BJ (cell line): ENCODE data around the gene PUSL1. TPM values are rescaled to one million over a fixed set of nuclear protein-coding genes. Genes with fewer than 3 reads are reported as not detected.

ENCODE experiments used
- CTCF ChIA-PET: fragments of 350-600 bp; formaldehyde crosslinking; extraction: SDS; loops from one replicate; lab custom pipeline; 2021; ENCODE audit warnings: antibody characterized with exemption, inconsistent platforms; lab: Yijun Ruan, JAX
- POLR2A ChIA-PET: fragments of 300-600 bp; sonication (Branson Sonifier 250); formaldehyde crosslinking; extraction: SDS; loops from one replicate; lab custom pipeline; 2021; ENCODE audit warnings: antibody characterized with exemption; lab: Charles Lee
- DNase-seq: peaks from one replicate; pipeline ENCODE4 v3.0.0-alpha.2; 2011; ENCODE audit warnings: low read depth
- H3K27me3 ChIP-seq: 2 replicates; pipeline ENCODE4 v1.6.0; 2011; ENCODE audit warnings: low read length; ENCODE audit not compliant: control insufficient read depth, insufficient read depth
- H3K36me3 ChIP-seq: 2 replicates; pipeline ENCODE4 v1.5.1; 2011; ENCODE audit warnings: low read length; ENCODE audit not compliant: control insufficient read depth, insufficient read depth
- H3K4me3 ChIP-seq: 2 replicates; pipeline ENCODE4 v1.5.1; 2011; ENCODE audit warnings: low read depth, mild to moderate bottlenecking, control low read depth, low read length
- polyA plus RNA-seq: library from polyadenylated mRNA; depleted of rRNA; stranded (reverse); fragments of >200 nt; gene quantifications from 2 replicates; pipeline ENCODE4 v1.2.3, GENCODE V29; 2011
- TF ChIP-seq, protein P1 (sequence below): IDR thresholded peaks from 2 replicates; pipeline ENCODE4 v1.5.1; 2011; ENCODE audit warnings: low read depth, mild to moderate bottlenecking, control low read depth, inconsistent platforms, low read length, moderate library complexity; ENCODE audit not compliant: insufficient read depth

The PUSL1 gene
- polyA plus RNA-seq, 1 experiment, result 18.2 TPM

DNA sequence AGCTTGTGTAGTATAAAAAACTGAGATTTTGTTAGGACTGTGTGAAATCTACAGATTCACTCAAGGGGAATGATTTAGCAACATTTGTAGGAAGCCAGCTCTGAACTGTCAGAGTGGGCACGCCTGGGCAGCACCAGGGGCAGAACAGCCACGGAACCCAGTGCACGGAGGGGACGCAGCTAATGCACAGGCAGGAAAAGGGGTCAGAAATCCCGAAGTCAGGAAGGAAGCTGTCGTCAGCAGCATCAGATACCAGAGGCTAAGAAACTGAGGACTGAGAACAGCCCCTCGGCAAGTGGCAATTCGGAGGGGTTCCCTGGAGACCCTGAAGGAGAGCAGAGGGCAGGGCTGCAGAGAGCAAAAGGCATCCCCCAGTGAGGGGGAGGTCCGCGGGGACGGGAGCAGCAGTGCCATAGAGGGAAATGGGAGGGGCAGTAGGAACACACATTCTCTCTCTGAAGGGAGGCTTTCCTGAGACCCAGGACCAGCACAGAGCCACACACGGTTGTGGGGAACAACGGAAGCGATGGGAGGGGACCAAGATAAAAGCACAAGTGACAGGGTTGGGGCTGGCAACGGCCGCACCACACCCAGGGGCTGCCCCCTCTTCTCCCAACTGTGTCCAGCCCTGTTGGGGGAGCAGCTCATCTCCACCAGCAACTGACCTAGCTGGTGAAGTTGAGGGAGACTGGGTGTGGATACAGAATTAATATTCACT, 47.4 kb upstream of the PUSL1 start:
- ChIA-PET CTCF (interaction anchor here (0.7 to 6.4 kb wide), 3 partner anchors 29 to 277 kb away, joined by 3 to 30 read pairs (median 4); no protein-coding TSS in a partner anchor), POLR2A (no interaction called here)
- Histone ChIP-seq H3K36me3 (peaks cover 38% of the 10 kb centered on the region), H3K4me3 (no peak overlapping the region), H3K27me3 (no peaks in the 10 kb centered on the region)
- DNase-seq, result no peak
- TF ChIP-seq, protein P1, sequence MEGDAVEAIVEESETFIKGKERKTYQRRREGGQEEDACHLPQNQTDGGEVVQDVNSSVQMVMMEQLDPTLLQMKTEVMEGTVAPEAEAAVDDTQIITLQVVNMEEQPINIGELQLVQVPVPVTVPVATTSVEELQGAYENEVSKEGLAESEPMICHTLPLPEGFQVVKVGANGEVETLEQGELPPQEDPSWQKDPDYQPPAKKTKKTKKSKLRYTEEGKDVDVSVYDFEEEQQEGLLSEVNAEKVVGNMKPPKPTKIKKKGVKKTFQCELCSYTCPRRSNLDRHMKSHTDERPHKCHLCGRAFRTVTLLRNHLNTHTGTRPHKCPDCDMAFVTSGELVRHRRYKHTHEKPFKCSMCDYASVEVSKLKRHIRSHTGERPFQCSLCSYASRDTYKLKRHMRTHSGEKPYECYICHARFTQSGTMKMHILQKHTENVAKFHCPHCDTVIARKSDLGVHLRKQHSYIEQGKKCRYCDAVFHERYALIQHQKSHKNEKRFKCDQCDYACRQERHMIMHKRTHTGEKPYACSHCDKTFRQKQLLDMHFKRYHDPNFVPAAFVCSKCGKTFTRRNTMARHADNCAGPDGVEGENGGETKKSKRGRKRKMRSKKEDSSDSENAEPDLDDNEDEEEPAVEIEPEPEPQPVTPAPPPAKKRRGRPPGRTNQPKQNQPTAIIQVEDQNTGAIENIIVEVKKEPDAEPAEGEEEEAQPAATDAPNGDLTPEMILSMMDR, result no peak

DNA sequence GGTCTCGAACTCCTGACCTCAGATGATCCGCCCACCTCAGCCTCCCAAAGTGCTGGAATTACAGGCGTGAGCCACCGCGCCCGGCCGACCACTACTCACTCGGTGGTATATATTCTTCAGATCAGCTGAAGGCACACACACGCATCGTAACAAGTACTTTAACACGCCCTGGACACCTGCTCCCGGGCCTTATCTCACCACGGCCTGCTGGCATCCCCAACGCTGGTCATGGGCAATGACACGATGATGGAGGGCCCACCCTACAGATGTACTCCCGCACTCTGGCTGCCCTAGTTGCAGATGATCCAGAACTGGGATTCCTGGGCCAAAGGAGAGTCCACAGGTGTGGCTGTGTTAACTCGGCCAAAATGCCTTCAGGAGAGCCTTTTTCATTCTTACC, 46.3 kb upstream of the PUSL1 start:
- no peaks in the 10 kb centered on the region for H3K27me3 ChIP-seq
- no peak overlapping the region for H3K4me3 ChIP-seq
- ChIA-PET POLR2A (no interaction called here), CTCF (interaction anchor here (6.4 kb wide), 1 partner anchor 140 kb away, joined by 30 read pairs; no protein-coding TSS in a partner anchor)
- TF ChIP-seq, protein P1, result no peak
- no peak for DNase-seq
- peaks cover 33% of the 10 kb centered on the region for H3K36me3 ChIP-seq

DNA sequence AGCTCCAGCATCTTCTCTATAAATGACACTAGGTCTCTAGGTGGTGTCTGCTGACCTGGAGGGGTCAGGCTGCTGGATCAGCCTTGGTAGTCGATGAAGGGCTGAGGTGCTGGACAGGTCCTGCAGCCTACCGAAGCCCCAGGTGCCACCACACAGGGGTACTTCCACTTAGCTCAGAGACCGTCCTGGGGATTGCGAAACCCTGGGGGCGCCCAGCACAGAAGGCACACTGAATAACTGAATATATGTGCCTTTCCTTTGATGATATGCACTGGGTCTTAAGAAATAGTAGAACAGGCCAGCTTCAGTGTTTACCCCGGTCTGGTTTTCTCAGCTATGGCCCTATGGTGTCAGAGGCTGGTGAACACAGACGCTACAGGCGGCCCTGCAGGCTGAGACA, 45.6 kb upstream of the PUSL1 start:
- H3K27me3 ChIP-seq, result no peaks in the 10 kb centered on the region
- no peak for DNase-seq
- POLR2A ChIA-PET, result no interaction called here
- TF ChIP-seq, protein P1, result no peak
- CTCF ChIA-PET, result interaction anchor here (6.4 kb wide), 1 partner anchor 141 kb away, joined by 30 read pairs; no protein-coding TSS in a partner anchor
- H3K36me3 ChIP-seq, result peaks cover 36% of the 10 kb centered on the region
- no peak overlapping the region for H3K4me3 ChIP-seq

DNA sequence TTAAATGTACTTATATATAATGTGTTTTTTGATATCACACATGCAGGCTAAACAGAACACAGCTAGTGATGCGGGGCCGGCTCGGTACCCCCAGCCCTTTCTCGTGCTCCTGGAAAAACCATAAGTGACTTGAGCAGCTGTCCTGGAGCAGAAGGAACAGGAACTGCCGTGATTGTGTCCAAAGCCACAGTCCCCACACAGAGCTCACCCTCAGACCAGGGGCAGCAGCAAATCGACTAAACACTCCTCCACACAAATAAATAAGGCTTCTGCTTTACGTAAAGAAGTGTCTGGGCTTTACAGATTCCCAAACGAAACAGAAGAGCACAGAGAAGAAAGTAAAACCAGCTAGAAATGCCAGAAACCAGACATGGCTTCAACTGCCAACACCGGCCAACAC, 44.4 kb upstream of the PUSL1 start:
- Histone ChIP-seq H3K36me3 (peaks cover 33% of the 10 kb centered on the region), H3K4me3 (no peak overlapping the region), H3K27me3 (no peaks in the 10 kb centered on the region)
- DNase-seq, result no peak
- POLR2A ChIA-PET, result no interaction called here
- TF ChIP-seq, protein P1, result no peak
- CTCF ChIA-PET, result interaction anchor here (1.2 to 6.4 kb wide), 4 partner anchors 8 to 142 kb away, joined by 3 to 30 read pairs (median 6); no protein-coding TSS in a partner anchor

DNA sequence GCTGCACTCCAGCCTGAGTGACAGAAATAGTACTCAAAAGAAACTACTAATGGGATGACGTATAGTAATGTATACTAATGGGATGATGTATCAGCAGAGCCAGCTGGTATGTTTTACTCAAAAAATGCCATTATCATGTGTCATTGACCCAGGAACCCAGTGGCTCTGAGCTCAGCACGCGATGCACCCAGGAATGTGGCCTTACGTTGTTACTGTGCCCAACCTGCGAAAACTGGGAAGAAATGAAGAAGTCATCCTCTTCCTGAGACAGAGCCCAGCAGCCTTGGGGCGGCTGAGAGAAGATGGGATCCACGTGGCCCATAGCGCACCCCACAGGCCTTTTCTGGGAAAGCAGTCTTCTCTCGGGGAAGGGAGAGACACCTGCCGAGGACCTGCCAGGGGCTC, 43.5 kb upstream of the PUSL1 start:
- Histone ChIP-seq H3K4me3 (no peak overlapping the region), H3K27me3 (no peaks in the 10 kb centered on the region), H3K36me3 (peaks cover 28% of the 10 kb centered on the region)
- CTCF ChIA-PET, result interaction anchor here (0.6 to 6.4 kb wide), 6 partner anchors 9 to 143 kb away, joined by 3 to 30 read pairs (median 4); partner anchors contain the start of gene UBE2J2
- peak; percentile 94 for DNase-seq
- POLR2A ChIA-PET, result interaction anchor here (0.9 kb wide), 1 partner anchor 9 kb away, joined by 9 read pairs; the partner anchor contains the start of gene UBE2J2
- TF ChIP-seq, protein P1, result peak; percentile 65
